G401.6 (cell line): Measurements from ENCODE around the gene PIN1.

Source experiments
- FAIRE-seq: peaks from 2 replicates; lab custom pipeline; 2012; peaks lifted over from hg19 to GRCh38; lab: Jason Lieb, UNC

PIN1 gene

DNA sequence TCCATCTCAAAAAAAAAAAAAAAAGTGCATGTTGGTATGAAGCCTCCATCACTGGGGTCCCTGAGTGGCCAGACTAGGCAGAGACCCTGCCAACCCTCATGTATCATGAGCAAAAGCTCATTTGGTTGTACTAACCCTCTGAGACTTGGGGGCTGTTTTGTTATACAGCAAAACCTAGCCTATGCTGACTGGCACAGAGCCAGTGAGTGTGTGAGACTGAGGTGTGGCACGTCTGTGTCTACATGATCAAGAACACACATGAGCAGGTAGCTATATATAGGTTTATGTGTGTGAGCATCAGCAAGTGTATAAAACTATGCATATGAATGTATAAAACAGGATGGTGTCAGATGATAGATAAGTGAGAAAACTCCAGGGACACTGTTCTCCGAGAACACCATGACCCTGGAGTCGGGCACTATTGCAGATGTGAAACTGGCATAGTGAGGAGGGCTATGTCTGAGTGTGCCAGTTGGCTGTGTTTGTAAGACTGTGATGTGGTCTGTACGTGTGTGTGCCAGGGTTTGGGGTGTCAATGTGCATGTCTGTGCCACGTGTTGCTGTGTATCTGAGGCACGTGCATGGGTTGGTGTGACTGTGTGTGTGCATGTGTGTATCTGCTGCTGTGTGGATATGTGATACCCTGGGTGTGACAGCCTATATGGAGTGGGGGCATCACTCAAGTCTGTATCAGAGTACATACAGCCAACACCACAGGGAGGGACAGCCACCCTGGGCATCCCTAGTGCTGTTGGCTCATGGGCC is 56.7 kb downstream of the PIN1 start:
- no peak for FAIRE-seq
